HG03571 (cell line): Measurements from ENCODE around the gene ULK2.

Experiments
- ATAC-seq: cut with Tn5 transposase; IDR thresholded peaks from one replicate; pipeline ENCODE4 v1.9.1; 2021; ENCODE audit not compliant: unreplicated experiment

Gene ULK2

DNA sequence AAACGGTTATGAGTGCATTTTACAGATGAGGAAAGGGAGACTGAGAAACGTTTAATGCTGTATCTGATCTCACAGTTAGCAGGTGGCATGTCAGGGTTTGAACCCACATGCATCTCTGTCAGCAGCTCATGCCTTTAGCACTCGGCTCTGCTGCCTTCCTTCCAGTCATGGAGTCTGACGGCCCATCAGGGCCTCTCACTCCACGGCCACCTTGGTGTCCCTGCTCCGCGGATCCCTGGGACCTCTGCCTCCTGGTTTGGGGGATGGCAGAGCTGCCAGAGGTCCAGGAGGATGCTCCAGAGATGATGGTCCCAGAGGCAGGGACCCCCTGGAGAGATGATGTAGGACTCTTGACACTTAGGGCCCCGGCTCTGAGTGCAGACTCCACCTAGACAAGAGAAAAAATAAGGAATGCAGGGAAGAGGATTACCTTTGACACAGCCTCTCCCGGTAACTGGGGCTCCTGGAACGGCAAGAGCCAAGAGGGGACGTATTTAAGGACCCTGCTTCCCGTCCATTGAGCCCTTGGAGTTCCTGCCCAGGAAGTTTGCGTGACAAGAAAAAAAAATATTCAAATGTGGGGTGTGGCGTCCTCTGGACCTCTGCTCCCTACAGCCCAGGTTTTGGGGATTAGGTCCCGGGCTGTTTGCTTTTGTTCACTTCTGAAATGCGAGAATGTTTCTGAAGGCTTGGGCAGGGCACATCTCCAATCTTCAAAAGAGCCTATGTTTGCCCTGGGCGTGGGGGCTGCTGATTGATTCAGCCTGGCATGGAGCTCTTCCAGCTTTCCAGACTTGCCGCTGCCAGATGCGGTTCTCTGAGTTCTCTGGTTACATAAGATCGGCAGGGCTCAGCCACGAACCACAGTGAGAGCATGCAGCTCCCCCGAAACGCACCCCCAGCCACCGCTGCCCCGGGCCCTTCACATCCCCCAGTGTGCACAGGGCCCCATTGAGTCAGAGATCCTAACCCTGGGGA lies 119.6 kb downstream of the ULK2 start, which contains the start of gene ALDH3A1:
TSS of gene ALDH3A1 (minus strand) at position 470 of the 978 bp plus-strand sequence. CDS start 3,169 bp downstream, outside the sequence.
- ATAC-seq = no peak

- no peak for ATAC-seq
Measured at GRCh38 chr17:19747159-19747719, 120.5 kb downstream of the ULK2 start.

- no peak for ATAC-seq
Measured at GRCh38 chr17:19746517-19746916, 121.2 kb downstream of the ULK2 start.

- ATAC-seq = peak; percentile 61
Measured at GRCh38 chr17:19744922-19745757, 122.6 kb downstream of the ULK2 start.

DNA sequence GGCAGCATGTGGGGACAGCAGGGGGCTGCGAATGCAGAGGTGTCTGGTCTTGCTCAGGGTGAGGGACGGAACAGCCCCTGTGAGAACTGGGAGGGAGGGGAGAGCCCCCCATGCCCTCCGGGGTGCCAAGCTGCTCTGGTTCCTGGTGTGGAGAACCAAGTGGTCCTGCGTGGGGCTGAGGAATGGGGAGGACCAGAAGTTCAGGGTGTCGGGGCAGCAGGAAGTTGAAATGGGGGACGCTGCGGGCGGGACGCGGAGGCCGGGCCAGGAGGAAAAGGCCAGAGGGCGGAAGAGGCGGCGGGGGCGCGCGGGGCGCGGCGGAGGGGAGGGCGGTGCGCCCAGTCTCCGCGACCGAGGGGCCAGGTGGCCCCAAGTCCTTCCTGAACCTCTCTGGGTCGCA lies 123.2 kb downstream of the ULK2 start:
- peak; percentile 16 for ATAC-seq

DNA sequence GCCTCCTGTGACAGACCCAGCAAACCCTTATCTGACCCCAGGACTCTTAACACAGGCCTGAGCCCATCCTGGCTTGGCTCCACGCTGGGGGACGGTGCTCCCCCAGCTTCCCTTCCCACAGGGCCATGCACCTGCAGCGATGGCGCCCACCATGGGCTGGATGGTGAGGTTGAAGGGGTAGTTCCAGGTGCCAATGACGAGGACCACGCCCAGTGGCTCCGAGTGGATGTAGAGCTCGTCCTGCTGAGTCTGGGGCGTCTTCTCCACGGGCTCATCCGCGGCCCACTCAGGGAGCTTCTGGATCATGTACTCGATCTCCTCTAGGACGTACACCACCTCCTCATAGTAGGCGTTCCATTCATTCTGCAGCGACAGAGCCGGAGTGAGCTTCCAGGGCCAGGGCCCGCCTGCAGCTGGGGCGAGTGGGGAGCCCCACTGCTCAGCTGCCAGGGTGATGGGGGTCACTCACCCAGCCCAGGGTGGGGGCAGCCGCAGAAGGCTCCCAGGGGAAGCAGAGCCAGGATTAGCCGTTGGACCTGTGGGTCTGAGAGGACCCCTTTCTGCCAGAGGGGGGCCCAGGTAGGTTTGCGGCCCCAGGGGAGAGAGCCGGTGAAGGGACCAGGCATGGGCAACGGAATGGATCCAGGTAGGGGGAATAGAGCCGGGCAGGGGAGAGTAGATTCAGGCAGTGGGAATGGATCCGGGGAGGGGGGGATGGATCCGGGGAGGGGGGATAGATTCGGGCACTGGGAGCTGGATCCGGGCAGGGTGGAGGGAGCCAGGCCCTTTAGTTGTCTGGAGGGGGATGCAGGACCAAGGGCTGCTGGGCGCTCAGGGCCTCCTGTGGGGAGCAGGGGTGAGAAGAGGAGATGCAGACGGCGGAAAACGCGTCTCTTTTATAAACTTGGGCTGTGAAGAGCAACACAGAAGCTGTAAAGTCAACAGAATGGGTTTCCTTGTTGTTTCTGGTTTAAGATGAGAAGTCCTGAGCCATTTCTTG lies 124.3 kb downstream of the ULK2 start:
- ATAC-seq = no peak

GRCh38 chr17:19742495-19742894 lies 125.2 kb downstream of the ULK2 start:
- ATAC-seq = no peak

DNA sequence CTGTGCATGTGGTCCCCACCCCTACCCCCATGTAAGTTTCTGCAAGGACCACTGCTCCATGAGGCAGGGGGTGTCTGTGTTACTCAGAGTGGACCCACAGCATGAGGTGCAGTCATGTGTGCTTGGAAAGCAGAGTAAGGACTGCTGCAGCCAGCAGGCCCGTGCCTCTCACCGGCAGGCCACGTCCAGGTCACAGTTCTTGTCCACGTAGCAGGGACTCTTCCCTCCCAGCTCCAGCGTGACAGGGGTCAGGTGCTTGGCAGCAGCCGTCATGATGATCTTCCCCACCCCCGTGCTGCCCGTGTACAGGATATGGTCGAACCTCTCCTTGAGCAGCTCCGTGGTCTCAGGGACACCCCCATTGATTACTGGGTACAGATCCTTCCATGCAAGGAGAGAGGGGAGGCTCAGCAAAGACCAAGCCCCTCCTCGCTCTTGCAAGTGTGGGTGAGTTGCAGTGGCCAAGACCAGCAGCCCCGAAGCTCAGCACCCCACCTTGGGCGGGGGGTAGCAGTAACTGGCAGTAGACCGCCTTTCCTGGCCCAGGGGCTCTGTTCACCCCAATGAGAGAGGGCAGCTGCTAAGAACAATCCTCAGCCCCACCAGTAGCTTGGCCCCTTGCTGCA lies 125.8 kb downstream of the ULK2 start:
- ATAC-seq = no peak

- ATAC-seq = no peak
Measured at GRCh38 chr17:19740933-19741332, 126.8 kb downstream of the ULK2 start.

GRCh38 chr17:19739241-19740201 lies 128.2 kb downstream of the ULK2 start:
- ATAC-seq = no peak

GRCh38 chr17:19738757-19739156 lies 129.0 kb downstream of the ULK2 start:
- ATAC-seq = no peak

DNA sequence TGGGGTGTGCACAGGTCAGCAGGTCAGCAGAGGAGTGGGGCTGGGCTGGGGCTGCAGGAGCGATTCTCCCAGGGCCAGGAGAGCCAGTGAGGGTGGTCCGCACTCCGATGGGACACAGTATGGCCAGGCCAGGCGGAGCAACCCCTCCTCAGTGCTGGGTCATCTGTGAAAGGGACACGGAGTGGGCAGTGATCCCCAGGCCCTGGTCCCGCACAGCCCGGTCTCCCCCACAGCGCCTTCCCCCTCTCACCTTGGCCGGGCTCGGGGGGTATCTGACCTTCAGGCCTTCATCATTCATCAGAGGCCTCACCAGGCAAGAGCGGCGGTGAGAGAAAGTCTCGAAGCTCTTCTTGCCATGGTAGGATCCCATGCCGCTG lies 129.7 kb downstream of the ULK2 start:
- ATAC-seq = no peak

- no peak for ATAC-seq
Measured at GRCh38 chr17:19737305-19738072, 130.2 kb downstream of the ULK2 start.

GRCh38 chr17:19736071-19736470 lies 131.7 kb downstream of the ULK2 start:
- no peak for ATAC-seq

DNA sequence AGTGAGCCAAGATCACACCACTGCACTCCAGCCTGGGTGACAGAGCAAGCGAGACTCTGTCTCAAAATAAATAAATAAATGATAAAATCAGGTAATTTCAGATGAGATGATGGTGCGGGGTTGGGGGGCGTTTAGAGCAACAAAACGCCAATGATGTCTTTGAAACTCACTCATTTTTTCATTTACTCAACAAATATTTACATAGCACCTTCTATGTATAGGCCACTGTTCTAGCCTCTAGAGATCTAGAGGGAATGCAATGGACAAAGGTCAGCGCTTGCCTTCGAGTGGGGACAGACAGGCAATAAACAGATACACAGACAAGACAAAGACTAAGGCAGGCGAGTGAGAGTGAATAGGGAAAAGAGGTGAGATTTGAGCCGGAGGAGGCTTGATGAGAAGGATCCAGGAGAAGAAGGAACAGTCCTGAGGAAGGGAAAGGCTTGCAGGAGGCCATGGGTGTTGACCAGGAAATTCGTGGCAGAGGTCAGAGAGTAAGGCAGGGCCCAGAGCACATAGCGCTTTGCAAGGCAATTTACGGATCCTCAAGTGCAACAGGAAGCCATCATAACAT lies 133.7 kb downstream of the ULK2 start:
- no peak for ATAC-seq

- ATAC-seq = no peak
Measured at GRCh38 chr17:19731626-19732025, 136.1 kb downstream of the ULK2 start.

- no peak for ATAC-seq
Measured at GRCh38 chr17:19730843-19731242, 136.9 kb downstream of the ULK2 start.
